K562 (cell line): ENCODE data around the gene THADA. TPM values are rescaled to one million over a fixed set of nuclear protein-coding genes. Genes with fewer than 3 reads are reported as not detected.

Source experiments
- CXXC5 ChIP-seq: fragments of 250-450 bp; sonication (Bioruptor Pico); IDR thresholded peaks from 2 replicates; pipeline ENCODE4 v1.8.0; 2022; ENCODE audit warnings: inconsistent platforms, mild to moderate bottlenecking, moderate library complexity
- RAD21 ChIP-seq, 2 experiments: fragments of 250-450 bp in 1 of 2; fragments of 450-650 bp in 1 of 2; sonication (Bioruptor Pico) in 1 of 2; formaldehyde crosslinking in 1 of 2; IDR thresholded peaks in 1 of 2; conservative IDR thresholded peaks in 1 of 2; 2 replicates each; pipeline versions ENCODE4 v1.4.0 to v1.8.0; 2020 to 2022; ENCODE audit warnings: mild to moderate bottlenecking in 2 of 2, moderate library complexity in 1 of 2
- polyA plus RNA-seq, 8 experiments: library from polyadenylated mRNA; depleted of rRNA in 4 of 8; stranded (reverse) in 5 of 8; unstranded in 3 of 8; fragments of >200 nt; fragmentation: Nextera tagmentation in 2 of 8; fragmentation: Illumina TruSeq in 1 of 8; extraction: Ambion mirVana in 2 of 8; extraction: Trizol in 1 of 8; gene quantifications; 2 replicates each; pipeline versions ENCODE4 v1.2.1 to v1.2.3, GENCODE V29; 2011 to 2014; ENCODE audit warnings: inconsistent platforms in 1 of 8, missing spikeins in 1 of 8
- total RNA-seq, 7 experiments: library from RNA; depleted of rRNA in 6 of 7; stranded (reverse); fragments of >200 nt in 6 of 7; fragmentation: Illumina TruSeq in 2 of 7; extraction: Trizol in 2 of 7; gene quantifications; 2 replicates each; pipeline versions ENCODE4 v1.2.1 to v1.2.3, GENCODE V29; 2011 to 2021; ENCODE audit warnings: low replicate concordance in 1 of 7
- TF ChIP-seq, protein P1 (sequence below), 2 experiments: fragments of 450-650 bp; formaldehyde crosslinking in 1 of 2; IDR thresholded peaks; 2 replicates each; pipeline versions ENCODE4 v1.4.0 to v1.6.1; 2014 to 2020; ENCODE audit warnings: mild to moderate bottlenecking in 2 of 2, borderline replicate concordance in 1 of 2, low read depth in 1 of 2

THADA gene
- total and polyA plus RNA-seq, 9 of the 15 experiments (the other 6 are each of a cell fraction or from before 2014, with no cell fraction given): 17.8 to 34.7 (median 31.9) TPM

DNA sequence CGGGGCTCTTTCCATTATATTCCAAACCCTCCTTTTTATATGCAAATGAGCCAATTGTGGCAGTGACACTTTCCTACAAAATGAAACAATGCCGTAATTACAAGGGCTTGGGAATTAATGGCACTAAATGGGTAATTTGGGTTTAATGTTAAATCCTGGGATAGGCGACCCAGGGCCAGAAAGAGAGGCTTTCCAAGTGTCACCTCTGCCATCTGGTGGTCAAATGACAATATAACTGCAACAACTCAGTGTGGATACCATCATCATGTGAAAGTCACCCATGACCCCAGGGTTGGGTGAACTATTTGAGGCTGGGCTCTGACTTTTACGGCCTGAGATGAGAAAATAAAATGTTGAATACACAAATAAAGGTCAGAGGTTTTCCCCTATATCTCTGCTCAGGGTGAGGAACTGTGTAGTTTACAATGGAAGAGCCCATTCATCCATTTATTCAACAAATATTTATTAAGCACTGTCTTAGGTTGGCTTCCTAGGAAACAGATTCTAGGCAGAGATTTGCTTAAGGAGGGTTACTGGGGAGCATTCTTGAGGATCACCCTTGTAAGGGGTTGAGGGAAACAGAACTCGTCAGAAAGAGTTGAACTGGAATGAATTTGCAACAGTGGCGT, 13.6 kb upstream of the THADA start (continued):
- TF ChIP-seq, protein P1, sequence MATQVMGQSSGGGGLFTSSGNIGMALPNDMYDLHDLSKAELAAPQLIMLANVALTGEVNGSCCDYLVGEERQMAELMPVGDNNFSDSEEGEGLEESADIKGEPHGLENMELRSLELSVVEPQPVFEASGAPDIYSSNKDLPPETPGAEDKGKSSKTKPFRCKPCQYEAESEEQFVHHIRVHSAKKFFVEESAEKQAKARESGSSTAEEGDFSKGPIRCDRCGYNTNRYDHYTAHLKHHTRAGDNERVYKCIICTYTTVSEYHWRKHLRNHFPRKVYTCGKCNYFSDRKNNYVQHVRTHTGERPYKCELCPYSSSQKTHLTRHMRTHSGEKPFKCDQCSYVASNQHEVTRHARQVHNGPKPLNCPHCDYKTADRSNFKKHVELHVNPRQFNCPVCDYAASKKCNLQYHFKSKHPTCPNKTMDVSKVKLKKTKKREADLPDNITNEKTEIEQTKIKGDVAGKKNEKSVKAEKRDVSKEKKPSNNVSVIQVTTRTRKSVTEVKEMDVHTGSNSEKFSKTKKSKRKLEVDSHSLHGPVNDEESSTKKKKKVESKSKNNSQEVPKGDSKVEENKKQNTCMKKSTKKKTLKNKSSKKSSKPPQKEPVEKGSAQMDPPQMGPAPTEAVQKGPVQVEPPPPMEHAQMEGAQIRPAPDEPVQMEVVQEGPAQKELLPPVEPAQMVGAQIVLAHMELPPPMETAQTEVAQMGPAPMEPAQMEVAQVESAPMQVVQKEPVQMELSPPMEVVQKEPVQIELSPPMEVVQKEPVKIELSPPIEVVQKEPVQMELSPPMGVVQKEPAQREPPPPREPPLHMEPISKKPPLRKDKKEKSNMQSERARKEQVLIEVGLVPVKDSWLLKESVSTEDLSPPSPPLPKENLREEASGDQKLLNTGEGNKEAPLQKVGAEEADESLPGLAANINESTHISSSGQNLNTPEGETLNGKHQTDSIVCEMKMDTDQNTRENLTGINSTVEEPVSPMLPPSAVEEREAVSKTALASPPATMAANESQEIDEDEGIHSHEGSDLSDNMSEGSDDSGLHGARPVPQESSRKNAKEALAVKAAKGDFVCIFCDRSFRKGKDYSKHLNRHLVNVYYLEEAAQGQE (IDR thresholded peaks at IDR 0.05; ENCODE audit: borderline replicate concordance): peak; percentile 63; the same call in 1 of the 2 replicates
- TF ChIP-seq, protein P1 (CRISPR knock-in tag; IDR thresholded peaks at IDR 0.05; ENCODE audit: low read depth): no peak
- TF ChIP-seq CXXC5 (CRISPR knock-in tag): no peak
- peak; percentile 69 to 71 for TF ChIP-seq RAD21 (CRISPR knock-in tag; conservative IDR thresholded peaks at IDR 0.05 in 1 of 2, IDR thresholded peaks at IDR 0.05 in 1 of 2)
- TF ChIP-seq, all 486 proteins: peak for 8
